SU-DHL-6 (cell line): Measurements from ENCODE around the gene NME3.

Experiments
- H2AFZ ChIP-seq: fragments of 200-600 bp; sonication (generic); 2 replicates; pipeline ENCODE4 v1.6.1; 2014; ENCODE audit warnings: low read depth, mild to moderate bottlenecking, moderate library complexity, mixed read lengths, antibody characterized with exemption, low read length; ENCODE audit not compliant: severe bottlenecking
- H3F3A ChIP-seq: fragments of 200-600 bp; shearing (Covaris generic); 2 replicates; pipeline ENCODE4 v1.6.0; 2016; ENCODE audit warnings: antibody characterized with exemption, mild to moderate bottlenecking; ENCODE audit not compliant: insufficient read depth
- H3K27ac ChIP-seq: fragments of 200-600 bp; sonication (generic); 2 replicates; pipeline ENCODE4 v1.5.1; 2016; ENCODE audit warnings: low read depth, mild to moderate bottlenecking, low read length, moderate library complexity, mixed read lengths
- H3K27me3 ChIP-seq: fragments of 200-600 bp; sonication (generic), shearing (Covaris generic); 2 replicates; pipeline ENCODE4 v1.6.0; 2014; ENCODE audit warnings: mild to moderate bottlenecking, low read length
- H3K36me3 ChIP-seq: fragments of 200-600 bp; sonication (generic); 2 replicates; pipeline ENCODE4 v1.6.1; 2014; ENCODE audit warnings: mild to moderate bottlenecking, low read length, mixed read lengths
- H3K4me2 ChIP-seq: fragments of 300-600, 200-600 bp; shearing (Covaris generic), sonication (generic); 2 replicates; pipeline ENCODE4 v1.6.0; 2014; ENCODE audit warnings: low read length, low read depth, mild to moderate bottlenecking; ENCODE audit not compliant: poor library complexity, severe bottlenecking
- H3K4me3 ChIP-seq: fragments of 200-600 bp; sonication (generic); 2 replicates; pipeline ENCODE4 v1.5.1; 2014; ENCODE audit warnings: antibody characterized with exemption, low read length, mild to moderate bottlenecking, mixed read lengths; ENCODE audit not compliant: insufficient read depth, poor library complexity, severe bottlenecking
- H3K79me2 ChIP-seq: fragments of 200-600 bp; sonication (generic); 2 replicates; pipeline ENCODE4 v1.6.1; 2014; ENCODE audit warnings: mild to moderate bottlenecking, low read length, moderate library complexity; ENCODE audit not compliant: insufficient read depth
- H3K9ac ChIP-seq: fragments of 200-600 bp; sonication (generic); 2 replicates; pipeline ENCODE4 v1.7.0; 2014; ENCODE audit warnings: mild to moderate bottlenecking, low read length
- H3K9me2 ChIP-seq: fragments of 200-600 bp; sonication (generic); replicated peaks from 2 replicates; pipeline ENCODE4 v1.6.1; 2014; ENCODE audit warnings: low read length; ENCODE audit not compliant: insufficient read depth
- H3K9me3 ChIP-seq: fragments of 200-600 bp; sonication (generic); 2 replicates; pipeline ENCODE4 v1.6.1; 2014; ENCODE audit warnings: low read length, mixed read lengths; ENCODE audit not compliant: insufficient read depth
- H4K20me1 ChIP-seq: fragments of 200-600 bp; sonication (generic); 2 replicates; pipeline ENCODE4 v1.6.1; 2014; ENCODE audit warnings: low read depth, mild to moderate bottlenecking, antibody characterized with exemption, low read length, moderate library complexity, mixed read lengths
- EZH2phosphoT487 ChIP-seq: fragments of 200-600 bp; sonication (generic), shearing (Covaris generic); conservative IDR thresholded peaks from 2 replicates; pipeline ENCODE4 v1.6.1; 2018; ENCODE audit warnings: mild to moderate bottlenecking, antibody characterized with exemption, low read length, moderate library complexity, mixed read lengths
- TF ChIP-seq, protein P1 (sequence below): fragments of 200-600 bp; sonication (generic); IDR thresholded peaks from one replicate; pipeline ENCODE4 v1.5.1; 2017; ENCODE audit warnings: antibody characterized with exemption, mild to moderate bottlenecking, low read length, moderate library complexity; ENCODE audit not compliant: insufficient read depth, poor library complexity, severe bottlenecking

NME3 gene

GRCh38 chr16:1810106-1810505 is 38.8 kb upstream of the NME3 start:
- Histone ChIP-seq H3K27me3 (no peaks in the 10 kb centered on the region), H3K36me3 (no peaks in the 10 kb centered on the region), H3K4me2 (no peak overlapping the region), H3K9me3 (no peaks in the 10 kb centered on the region), H3K4me3 (no peak overlapping the region), H4K20me1 (no peaks in the 10 kb centered on the region), H3F3A (no peaks in the 10 kb centered on the region), H3K9ac (no peak overlapping the region), H3K79me2 (no peaks in the 10 kb centered on the region), H3K27ac (no peak overlapping the region), H2AFZ (no peak overlapping the region), H3K9me2 (no peaks in the 10 kb centered on the region)
- TF ChIP-seq, protein P1, sequence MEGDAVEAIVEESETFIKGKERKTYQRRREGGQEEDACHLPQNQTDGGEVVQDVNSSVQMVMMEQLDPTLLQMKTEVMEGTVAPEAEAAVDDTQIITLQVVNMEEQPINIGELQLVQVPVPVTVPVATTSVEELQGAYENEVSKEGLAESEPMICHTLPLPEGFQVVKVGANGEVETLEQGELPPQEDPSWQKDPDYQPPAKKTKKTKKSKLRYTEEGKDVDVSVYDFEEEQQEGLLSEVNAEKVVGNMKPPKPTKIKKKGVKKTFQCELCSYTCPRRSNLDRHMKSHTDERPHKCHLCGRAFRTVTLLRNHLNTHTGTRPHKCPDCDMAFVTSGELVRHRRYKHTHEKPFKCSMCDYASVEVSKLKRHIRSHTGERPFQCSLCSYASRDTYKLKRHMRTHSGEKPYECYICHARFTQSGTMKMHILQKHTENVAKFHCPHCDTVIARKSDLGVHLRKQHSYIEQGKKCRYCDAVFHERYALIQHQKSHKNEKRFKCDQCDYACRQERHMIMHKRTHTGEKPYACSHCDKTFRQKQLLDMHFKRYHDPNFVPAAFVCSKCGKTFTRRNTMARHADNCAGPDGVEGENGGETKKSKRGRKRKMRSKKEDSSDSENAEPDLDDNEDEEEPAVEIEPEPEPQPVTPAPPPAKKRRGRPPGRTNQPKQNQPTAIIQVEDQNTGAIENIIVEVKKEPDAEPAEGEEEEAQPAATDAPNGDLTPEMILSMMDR: no peak
- TF ChIP-seq EZH2phosphoT487: no peak

DNA sequence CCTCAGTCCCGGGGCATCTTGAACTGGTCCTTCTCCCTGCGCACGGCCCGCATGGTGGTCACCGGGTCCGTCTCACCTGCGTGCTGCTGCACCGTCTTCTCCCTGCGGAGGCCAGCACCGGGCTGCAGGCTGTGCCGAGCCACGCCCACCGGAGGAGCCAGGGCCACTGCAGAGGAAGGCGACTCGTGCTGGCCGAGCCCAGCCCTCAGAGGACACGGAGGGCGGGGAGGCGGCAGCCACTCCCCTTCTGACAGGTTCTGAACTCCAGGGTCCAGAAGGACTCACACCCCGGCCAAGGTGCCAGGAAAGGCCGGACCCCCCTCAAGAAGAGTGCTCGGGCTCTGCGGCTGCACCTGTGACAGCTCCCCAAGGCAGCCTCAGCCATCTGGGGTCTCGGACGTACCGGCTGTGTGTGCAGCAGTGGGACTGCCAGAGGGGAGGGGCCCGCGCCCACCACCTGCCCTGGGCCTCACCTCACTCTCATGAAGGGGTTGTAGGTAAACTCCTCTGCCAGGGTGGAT is 38.0 kb upstream of the NME3 start:
- H3K9me3 ChIP-seq: no peaks in the 10 kb centered on the region
- H3K27me3 ChIP-seq: no peaks in the 10 kb centered on the region
- no peaks in the 10 kb centered on the region for H3K9me2 ChIP-seq
- no peaks in the 10 kb centered on the region for H3K36me3 ChIP-seq
- no peak overlapping the region for H3K9ac ChIP-seq
- H3K4me2 ChIP-seq: no peak overlapping the region
- no peak for TF ChIP-seq EZH2phosphoT487
- TF ChIP-seq, protein P1: no peak
- no peak overlapping the region for H3K4me3 ChIP-seq
- H2AFZ ChIP-seq: no peak overlapping the region
- H3F3A ChIP-seq: no peaks in the 10 kb centered on the region
- H3K27ac ChIP-seq: no peak overlapping the region
- H3K79me2 ChIP-seq: no peaks in the 10 kb centered on the region
- no peaks in the 10 kb centered on the region for H4K20me1 ChIP-seq

DNA sequence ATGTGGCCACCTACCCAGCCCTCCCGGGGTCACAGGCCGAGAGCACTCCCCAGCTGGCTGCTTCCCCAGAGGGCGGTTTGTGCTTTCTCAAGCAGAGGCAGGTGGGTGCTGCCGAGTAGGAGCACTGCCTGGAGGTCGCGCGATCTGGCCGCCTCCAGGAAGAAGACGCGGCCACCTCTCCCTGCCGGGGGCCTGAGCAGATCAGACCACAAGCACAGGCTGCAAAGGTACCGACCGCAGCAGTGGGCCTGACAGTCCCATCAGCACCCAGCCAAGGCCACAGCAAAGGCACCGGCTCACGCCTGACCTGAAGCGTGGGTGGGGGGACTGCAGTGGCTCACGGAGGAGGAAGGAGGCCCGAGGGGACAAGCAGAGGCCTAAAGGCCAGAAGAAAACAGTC is 37.3 kb upstream of the NME3 start:
- Histone ChIP-seq H3F3A (no peaks in the 10 kb centered on the region), H3K9ac (no peak overlapping the region), H3K36me3 (no peaks in the 10 kb centered on the region), H4K20me1 (no peaks in the 10 kb centered on the region), H2AFZ (no peak overlapping the region), H3K79me2 (no peaks in the 10 kb centered on the region), H3K4me2 (no peak overlapping the region), H3K27ac (no peak overlapping the region), H3K9me2 (no peaks in the 10 kb centered on the region), H3K27me3 (no peaks in the 10 kb centered on the region), H3K9me3 (no peaks in the 10 kb centered on the region), H3K4me3 (no peak overlapping the region)
- no peak for TF ChIP-seq EZH2phosphoT487
- TF ChIP-seq, protein P1: no peak
